NT2/D1 (cell line): Measurements from ENCODE around the gene FBXL16.

ENCODE experiments used
- DNase-seq: peaks from one replicate; pipeline ENCODE4 v3.0.0-alpha.2; 2011; ENCODE audit warnings: low read depth, low spot score
- H3K27me3 ChIP-seq: 2 replicates; pipeline ENCODE4 v1.6.0; 2011; ENCODE audit warnings: mild to moderate bottlenecking; ENCODE audit not compliant: insufficient read length, insufficient read depth
- H3K36me3 ChIP-seq: 2 replicates; pipeline ENCODE4 v1.6.1; 2011; ENCODE audit warnings: mild to moderate bottlenecking, low read length, mixed read lengths; ENCODE audit not compliant: insufficient read depth, insufficient read length
- H3K4me1 ChIP-seq: 2 replicates; pipeline ENCODE4 v1.5.1; 2011; ENCODE audit not compliant: insufficient read depth, insufficient read length
- H3K4me3 ChIP-seq: 2 replicates; pipeline ENCODE4 v1.5.1; 2011; ENCODE audit warnings: low read depth; ENCODE audit not compliant: insufficient read length
- H3K9ac ChIP-seq: 2 replicates; pipeline ENCODE4 v1.6.0; 2011; ENCODE audit warnings: low read depth; ENCODE audit not compliant: insufficient read length
- H3K9me3 ChIP-seq: 2 replicates; pipeline ENCODE4 v1.5.1; 2011; ENCODE audit warnings: mild to moderate bottlenecking, low read length; ENCODE audit not compliant: insufficient read depth
- SUZ12 ChIP-seq: IDR thresholded peaks from 2 replicates; pipeline ENCODE4 v1.6.1; 2011; ENCODE audit not compliant: insufficient read length, insufficient read depth; ENCODE audit errors: extremely low read depth
- YY1 ChIP-seq: IDR thresholded peaks from 2 replicates; pipeline ENCODE4 v1.6.1; 2011; ENCODE audit not compliant: insufficient read length, insufficient read depth
- ZNF274 ChIP-seq: IDR thresholded peaks from 2 replicates; pipeline ENCODE4 v1.6.1; 2011; ENCODE audit warnings: mild to moderate bottlenecking, low read depth, low read length

The FBXL16 gene

DNA sequence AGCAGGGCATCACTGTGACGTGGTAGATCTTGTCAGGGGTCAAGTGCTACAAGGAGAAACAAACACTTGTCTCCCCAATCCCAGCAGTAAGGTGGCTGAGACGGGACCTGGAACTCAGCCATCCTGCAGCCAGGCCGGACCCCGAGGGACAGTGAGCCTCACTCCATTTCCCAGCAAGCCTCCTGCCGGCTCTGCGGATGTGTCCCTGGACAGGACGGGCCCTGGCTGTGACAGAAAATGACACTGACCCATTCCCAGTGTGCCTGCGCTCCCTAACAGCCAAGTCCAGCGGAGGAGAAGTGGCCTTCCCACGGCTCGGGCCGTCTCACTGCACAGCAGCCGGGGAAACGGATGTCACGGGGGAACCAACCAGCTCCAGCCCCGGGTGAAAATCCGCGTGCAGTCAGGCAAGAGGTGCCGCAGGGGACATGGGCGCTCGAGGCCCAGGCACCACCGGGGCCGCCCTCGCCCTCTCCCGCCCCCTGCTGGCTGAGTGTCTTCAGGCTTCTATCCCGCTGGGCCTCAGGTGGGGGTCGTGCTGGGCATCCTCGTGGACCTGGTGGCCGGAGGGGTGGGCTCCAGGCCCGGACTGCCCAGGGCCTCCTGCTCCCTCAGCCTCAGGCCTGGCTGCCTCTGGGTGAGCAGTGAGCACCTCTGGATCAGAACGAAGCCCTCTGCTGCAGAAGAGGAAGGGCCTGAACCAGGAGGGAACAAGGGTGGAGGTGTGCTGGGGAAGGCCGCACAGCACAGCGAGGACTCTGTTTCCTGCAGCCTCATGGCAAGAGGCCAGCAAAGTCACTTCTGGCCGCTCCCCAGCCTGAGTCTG lies 28.0 kb upstream of the FBXL16 start:
- H3K9ac ChIP-seq, result no peak overlapping the region

DNA sequence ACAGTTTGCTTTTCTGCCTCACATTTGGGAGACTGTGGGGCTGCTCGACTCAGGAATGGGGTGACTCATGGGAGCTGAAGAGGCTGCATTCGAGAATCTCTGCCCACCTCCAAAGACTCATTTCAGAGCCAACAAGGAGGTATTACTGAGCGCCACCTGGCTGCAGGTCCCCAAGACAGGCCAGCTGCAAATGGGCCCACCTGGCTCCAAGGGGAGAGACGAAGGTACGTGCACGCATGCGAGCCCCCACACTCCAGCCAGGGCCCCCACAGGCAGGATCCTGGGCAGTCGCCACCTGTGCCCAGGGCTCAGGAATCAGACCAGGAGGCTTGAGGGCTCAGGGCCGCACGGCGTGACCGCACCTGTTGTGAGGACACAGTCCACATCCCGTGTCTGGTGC lies 27.3 kb upstream of the FBXL16 start:
- no peak for DNase-seq
- Histone ChIP-seq H3K9ac (no peak overlapping the region), H3K27me3 (no peaks in the 10 kb centered on the region), H3K9me3 (no peaks in the 10 kb centered on the region), H3K4me3 (no peak overlapping the region), H3K36me3 (peaks cover 86% of the 10 kb centered on the region), H3K4me1 (peaks cover 10% of the 10 kb centered on the region)
- TF ChIP-seq ZNF274 (no peak), YY1 (no peak), SUZ12 (no peak)

More for the DNA sequence above, 28.0 kb upstream of the FBXL16 start:
- TF ChIP-seq ZNF274 (no peak), SUZ12 (no peak), YY1 (no peak)
- DNase-seq, result no peak
- H3K27me3 ChIP-seq, result no peaks in the 10 kb centered on the region
- no peaks in the 10 kb centered on the region for H3K9me3 ChIP-seq
- H3K4me3 ChIP-seq, result no peak overlapping the region
- peaks cover 11% of the 10 kb centered on the region for H3K4me1 ChIP-seq
- peaks cover 89% of the 10 kb centered on the region for H3K36me3 ChIP-seq

DNA sequence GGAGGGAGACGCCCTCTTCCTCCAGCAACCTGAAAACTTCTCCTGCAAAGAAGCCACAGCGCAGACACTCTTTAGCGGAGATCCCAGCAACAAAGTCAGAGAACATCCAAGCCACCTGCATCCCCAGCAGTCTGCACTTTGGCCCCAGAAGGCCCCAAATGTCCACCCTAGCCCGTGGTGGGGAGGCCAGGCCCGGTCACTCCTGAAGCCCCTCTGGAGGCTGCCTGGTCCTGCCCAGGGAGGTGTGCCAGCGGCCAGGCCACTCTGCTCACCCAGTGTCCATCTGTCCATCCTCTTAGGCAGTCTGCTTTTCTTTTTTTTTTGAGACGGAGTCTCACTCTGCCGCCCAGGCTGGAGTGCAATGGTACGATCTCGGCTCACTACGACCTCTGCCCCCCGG lies 26.7 kb upstream of the FBXL16 start:
- peaks cover 10% of the 10 kb centered on the region for H3K4me1 ChIP-seq
- DNase-seq, result no peak
- no peak overlapping the region for H3K4me3 ChIP-seq
- H3K36me3 ChIP-seq, result peaks cover 80% of the 10 kb centered on the region
- H3K27me3 ChIP-seq, result peaks cover 3% of the 10 kb centered on the region
- no peaks in the 10 kb centered on the region for H3K9me3 ChIP-seq
- H3K9ac ChIP-seq, result peak overlapping the region; percentile 13
- TF ChIP-seq SUZ12 (no peak), ZNF274 (no peak), YY1 (no peak)

- TF ChIP-seq ZNF274, result no peak
- Histone ChIP-seq H3K9ac (peak overlapping the region; percentile 16), H3K27me3 (peaks cover 6% of the 10 kb centered on the region), H3K36me3 (peaks cover 67% of the 10 kb centered on the region), H3K9me3 (no peaks in the 10 kb centered on the region), H3K4me3 (no peak overlapping the region), H3K4me1 (peaks cover 16% of the 10 kb centered on the region)
- no peak for DNase-seq
Measured at GRCh38 chr16:730666-731509, 25.3 kb upstream of the FBXL16 start.

DNA sequence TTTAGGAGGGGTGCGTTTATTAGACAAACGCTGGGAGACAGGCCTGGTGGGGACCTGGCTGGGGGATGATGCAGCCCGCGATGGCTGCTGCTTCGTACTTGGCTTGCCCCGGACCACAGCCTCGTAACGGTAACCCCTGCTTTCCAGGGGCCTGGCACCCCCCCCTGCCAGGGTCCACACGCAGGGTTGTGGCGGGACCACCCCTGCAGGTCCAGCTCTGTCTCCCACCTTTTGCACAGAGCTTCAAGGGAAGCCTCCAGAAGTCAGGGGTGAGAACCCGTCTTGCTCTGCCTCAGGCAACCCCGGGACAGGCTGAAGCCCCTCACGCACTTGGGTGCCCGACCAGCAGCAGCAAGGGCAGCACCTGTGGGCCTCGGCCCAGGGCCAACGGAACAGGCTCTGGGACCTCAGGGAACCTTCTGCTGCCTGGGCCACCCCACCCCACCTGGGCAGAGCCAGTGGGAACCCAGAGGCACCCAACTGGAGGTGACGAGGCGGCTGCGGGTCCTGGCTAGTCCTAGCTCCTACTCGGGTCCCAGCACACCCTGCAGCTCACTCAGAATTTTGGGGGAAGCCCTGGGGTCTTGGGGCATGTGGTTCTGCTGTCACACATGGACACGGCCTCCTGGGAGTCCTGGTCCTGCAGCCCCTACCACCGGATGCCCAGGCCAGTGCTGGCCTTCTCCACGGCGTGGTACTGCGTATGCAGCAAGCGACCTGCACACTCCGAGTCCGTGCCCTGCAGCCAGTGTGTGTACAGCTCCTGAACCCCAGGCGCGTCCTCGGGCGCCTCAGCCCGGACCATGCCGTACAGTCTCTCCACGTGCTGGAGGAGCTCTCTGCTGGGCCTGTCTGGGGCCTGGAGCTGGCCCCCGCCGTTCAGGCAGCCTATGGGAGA lies 24.4 kb upstream of the FBXL16 start:
- no peak for DNase-seq
- TF ChIP-seq SUZ12, result no peak
- peaks cover 6% of the 10 kb centered on the region for H3K27me3 ChIP-seq
- peaks cover 21% of the 10 kb centered on the region for H3K4me1 ChIP-seq
- peaks cover 58% of the 10 kb centered on the region for H3K36me3 ChIP-seq
- no peak overlapping the region for H3K4me3 ChIP-seq
- peak overlapping the region; percentile 96 for H3K9ac ChIP-seq
- no peaks in the 10 kb centered on the region for H3K9me3 ChIP-seq

- no peak for TF ChIP-seq ZNF274
- TF ChIP-seq SUZ12, result no peak
- TF ChIP-seq YY1, result no peak
- DNase-seq, result no peak
Measured at GRCh38 chr16:728890-729744, 23.5 kb upstream of the FBXL16 start.

More at GRCh38 chr16:728890-729744, 23.5 kb upstream of the FBXL16 start:
- Histone ChIP-seq H3K4me1 (peaks cover 21% of the 10 kb centered on the region), H3K4me3 (peak overlapping the region; percentile 91), H3K36me3 (peaks cover 49% of the 10 kb centered on the region), H3K27me3 (peaks cover 6% of the 10 kb centered on the region), H3K9me3 (no peaks in the 10 kb centered on the region), H3K9ac (peak overlapping the region; percentile 96)
